ENCODE results near the gene DIRAS1.

Gene DIRAS1

GRCh38 chr19:2720777-2721569, at the start of gene DIRAS1:
TSS of gene DIRAS1 (minus strand) at chr19:2721372. CDS start at chr19:2717806, 3,566 bp downstream.
- DNase-seq: no peak

DNA sequence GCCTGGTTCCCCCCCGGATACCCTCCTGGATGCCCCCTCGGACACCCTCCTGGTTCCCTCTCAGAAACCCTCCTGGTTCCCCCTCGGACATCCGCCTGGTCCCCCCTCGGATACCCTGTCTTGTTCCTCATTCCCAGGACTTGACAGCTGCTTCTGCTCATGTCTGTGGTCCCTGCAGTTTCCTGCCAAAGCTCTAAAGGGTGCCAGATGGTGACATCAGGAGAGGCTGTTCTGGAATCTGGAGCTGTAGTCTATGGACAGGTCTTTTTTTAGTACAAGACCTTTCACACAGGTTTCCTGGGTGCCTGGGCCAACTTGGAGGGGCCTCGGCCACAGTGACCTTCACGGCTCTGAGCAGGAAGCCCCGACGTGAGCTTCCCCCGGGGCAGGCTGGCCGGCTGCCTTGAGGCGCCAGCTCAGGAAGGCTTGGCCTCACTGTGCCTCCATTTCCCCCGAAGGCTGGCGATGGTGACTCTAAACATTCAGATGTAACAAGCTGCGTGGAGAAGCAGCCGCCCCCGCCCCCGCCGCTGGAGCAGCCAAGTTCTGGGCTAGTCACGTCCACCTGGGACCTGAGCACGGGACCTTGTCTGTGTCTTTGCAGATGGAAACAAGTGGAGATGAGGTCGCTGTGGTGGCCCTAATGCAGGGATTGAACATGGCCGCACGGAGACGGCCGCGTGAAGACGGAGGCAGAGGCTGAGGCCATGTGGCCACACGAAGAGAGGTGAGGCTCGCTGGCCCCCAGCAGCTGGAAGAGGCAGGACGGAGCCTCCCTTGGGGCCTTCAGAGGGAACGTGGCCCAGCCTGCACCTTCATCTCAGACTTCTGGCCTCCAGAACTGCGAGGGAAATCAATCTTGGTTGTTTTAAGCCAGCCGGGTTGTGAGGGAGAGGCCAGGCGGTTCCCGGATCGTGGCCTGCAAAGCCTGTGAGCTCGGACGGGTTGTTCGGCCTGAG, 49.2 kb upstream of the DIRAS1 start:
- no peak for DNase-seq

DNA sequence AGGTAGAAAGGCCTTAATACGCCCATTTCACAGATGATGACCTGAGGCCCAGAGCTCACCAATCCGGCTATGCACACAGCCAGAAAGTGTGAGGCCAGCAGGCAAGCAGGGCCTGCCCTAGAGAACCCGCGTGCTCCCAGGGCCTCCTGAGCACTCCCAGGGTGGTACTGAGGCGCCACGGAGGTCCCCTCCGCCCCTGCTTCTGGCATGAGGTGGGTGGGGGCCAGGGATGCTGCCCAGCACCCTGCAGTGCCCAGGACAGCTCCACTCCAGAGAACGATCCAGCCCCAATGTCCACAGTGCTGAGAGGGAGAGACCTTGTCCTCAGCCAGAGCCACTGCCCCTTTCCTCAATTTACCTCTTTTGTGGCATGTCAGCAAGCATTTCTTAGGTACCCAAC, 48.0 kb upstream of the DIRAS1 start:
- no peak for DNase-seq

- DNase-seq: no peak
Measured at GRCh38 chr19:2768365-2769132, 47.4 kb upstream of the DIRAS1 start.

GRCh38 chr19:2767688-2768087, 46.5 kb upstream of the DIRAS1 start:
- no peak for DNase-seq

- no peak for DNase-seq
Measured at GRCh38 chr19:2766594-2767372, 45.6 kb upstream of the DIRAS1 start.

DNA sequence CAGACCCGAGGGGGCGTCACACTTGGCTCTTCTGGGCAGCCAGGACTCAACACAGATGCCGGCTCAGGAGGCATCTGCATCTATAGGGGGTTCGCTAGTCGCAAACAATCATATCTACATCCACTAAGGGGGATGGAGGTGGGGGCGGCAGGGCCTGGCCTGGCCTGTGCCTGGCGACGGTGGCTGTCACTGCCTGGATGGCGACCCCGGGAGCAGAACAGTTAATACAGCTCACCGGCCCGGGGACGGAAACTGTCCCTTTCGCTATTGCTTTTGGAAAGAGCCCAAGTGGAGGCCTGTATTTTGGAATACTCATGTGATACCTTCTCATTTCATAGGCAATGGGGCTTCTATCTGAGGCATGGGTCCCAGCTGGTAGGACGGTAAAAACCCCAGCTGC, 44.2 kb upstream of the DIRAS1 start:
- DNase-seq: no peak

DNA sequence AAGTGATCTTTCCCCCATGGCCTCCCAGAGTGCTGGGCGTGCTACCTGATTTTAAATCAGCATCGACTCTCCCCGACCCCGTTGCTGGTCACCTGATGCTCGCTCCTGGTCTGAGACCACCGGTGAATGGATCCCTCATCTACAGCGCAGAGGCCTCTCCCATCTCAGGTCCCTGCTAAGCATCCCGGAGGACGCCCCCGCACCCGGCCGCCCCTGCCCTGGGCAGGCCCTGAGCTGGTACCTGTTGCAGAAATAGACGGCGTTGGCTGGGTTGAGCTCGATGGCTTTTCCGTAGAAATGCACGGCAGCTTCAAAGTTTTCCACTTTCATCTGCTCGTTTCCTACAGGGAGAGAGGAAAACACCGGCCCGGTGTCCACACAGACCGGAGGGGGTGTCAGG, 43.8 kb upstream of the DIRAS1 start:
- no peak for DNase-seq

DNA sequence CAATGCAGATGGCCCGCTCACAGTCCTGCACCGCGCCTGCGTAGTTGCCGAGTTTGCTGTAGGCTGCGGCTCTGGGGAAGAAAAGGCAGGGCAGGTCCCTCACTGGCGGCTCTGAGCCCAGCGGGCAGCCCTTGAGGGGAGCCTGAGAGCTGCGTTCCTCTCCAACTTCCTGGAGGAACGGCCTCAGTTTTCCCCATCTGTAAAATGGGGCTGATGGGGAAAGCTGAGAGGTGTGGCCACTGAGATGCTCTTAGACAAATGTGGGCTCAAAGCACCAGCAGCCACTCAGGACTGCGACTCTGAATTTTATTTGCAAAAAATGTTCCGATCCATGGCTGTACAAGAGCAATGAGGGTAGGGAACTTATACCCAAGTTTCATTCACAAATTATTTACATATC, 42.5 kb upstream of the DIRAS1 start:
- no peak for DNase-seq

DNA sequence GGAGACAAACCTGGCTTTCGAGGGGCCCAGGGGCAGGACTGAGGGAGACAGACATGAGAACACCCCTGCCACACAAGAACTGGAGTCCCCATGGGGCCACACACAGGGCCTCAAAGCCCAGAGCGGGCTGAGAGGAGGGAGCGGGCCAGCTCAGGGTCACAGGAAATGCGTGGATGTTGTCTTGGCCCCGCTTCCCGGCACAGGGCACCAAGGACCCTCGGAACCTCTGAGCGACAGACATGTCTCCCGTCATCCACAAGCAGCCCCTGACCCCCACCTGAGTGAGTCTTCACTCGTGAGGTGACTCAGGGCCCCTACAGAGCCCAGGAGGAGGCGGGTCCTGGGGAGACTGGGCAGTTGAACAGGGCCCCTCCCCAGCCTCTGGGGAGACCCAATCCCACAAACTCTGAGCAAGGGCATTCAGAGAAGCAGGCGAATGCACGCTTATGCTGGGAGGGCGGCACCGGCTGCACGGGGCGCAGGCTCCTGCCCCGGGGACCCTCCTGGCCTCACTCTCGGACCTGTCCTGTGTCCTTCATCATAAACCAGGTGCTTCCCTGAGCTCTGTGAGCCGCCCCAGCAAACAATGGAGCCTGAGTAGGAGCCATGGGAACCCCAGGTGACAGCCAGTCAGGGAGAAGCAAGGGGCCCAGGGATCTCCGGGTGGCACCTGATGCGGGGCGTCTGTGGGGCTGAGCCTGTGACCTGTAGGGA, 41.8 kb upstream of the DIRAS1 start:
- DNase-seq: no peak

DNA sequence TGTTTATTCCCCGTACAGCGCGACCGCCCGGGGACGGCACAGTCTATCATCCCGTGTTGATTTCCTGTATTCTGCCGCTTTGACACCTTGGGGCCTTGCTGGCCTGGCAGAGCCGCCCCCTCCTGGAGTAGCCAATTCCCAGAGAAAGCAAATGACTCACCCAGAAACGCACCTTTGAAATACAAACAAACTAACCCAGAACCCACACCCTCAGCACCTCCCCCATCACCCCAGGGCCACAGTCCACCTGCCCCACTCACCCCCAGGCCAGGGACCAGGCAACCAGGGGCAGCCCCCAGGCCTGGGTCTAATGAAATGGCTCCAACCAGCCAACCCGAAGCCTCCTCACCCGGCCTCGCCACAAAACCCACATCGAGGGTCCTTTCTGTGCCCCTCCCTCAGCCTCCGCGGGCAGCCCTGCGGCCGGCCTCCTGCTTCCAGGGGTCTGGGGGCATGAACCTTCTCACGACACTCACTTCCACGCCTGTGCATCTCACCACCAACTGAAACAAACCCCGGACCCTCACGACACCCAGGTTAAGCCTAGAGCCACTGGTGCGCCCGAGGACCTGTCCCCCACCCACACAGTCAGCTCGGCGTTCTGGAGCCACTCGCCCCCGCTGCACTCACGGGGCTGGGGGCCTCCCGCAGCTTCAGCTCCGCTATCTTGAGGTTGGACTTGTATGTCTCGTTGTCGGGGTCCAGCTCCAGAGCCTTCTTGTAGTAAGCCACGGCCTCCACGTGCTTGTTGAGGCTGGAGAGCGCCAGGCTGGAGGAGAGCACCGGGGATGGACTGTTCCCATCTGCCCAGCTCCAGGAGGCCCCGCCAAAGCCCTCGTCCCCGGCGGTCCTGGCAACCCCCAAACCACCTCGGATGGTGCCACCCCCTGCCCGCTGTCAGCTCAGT, 41.0 kb upstream of the DIRAS1 start:
- DNase-seq: no peak

DNA sequence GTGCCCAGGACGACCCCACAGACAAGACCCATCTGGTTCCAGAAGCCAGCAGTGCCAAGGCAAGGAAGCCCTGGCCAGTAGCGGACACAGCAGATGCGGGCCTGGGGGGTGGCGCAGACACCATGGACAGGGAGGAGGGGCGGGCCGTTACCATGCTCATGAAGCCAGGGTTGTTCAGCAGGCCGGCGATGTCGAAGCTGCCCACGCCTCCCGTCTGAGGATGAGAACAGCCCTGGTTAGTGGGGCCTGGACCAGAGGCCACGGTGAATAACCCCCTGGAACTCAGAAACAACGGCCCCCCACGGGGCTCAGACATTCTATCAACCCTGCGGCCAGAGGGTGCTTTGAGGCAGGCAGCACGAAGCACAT, 40.1 kb upstream of the DIRAS1 start:
- no peak for DNase-seq

- no peak for DNase-seq
Measured at GRCh38 chr19:2759965-2760364, 38.8 kb upstream of the DIRAS1 start.

- DNase-seq: no peak
Measured at GRCh38 chr19:2759362-2759761, 38.2 kb upstream of the DIRAS1 start.

- DNase-seq: no peak
Measured at GRCh38 chr19:2758601-2759313, 37.6 kb upstream of the DIRAS1 start.

GRCh38 chr19:2756921-2757881, 36.0 kb upstream of the DIRAS1 start:
- no peak for DNase-seq

DNA sequence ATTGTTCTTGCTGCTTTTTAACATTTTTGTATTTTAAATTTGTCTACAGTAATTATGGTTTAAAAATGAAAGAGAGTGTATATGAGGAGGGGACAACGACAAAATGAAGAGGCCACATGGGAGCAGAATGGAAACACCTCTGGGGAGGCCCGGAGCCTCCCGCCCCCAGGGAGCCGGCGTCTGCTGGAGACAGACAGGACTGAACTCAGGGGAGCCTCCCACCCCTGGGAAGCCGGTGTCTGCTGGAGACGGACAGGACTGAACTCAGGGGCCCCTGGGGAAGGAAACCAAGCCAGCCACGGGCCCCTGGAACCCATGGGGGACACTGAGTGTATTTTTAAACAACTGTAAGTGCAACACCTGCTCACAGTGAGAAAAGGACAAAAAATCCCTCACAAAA, 35.3 kb upstream of the DIRAS1 start:
- DNase-seq: no peak

DNA sequence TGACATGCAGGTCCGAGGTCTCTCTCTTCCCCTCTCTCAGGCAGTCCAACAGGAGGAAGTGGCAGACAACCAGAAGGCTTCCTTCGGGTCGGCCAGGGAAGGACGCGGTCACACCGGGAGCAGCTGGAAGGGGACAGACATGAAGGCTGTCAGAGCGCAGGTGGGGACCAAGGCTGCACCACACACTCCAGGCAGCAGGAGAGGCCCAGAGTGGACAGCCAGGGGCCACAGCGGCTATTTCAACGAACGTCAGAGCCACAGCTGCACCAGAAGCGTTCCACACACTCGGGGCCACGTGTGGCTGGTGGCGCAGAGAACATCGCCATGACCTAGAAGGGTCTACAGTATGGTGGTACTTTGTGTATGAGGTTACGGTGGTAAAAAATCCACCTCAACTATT, 34.6 kb upstream of the DIRAS1 start:
- no peak for DNase-seq

GRCh38 chr19:2755448-2755705, 34.2 kb upstream of the DIRAS1 start:
- DNase-seq: no peak

All from RPMI8226 (cell line).